ENCODE measurements around the gene LRRC15.

Gene LRRC15

GRCh38 chr3:194376241-194376560 is 6.7 kb upstream of the LRRC15 start:
- H3K9me3 ChIP-seq (ENCODE audit: control insufficient read depth, insufficient read depth, low read length): no peaks in the 10 kb centered on the region
- no peak overlapping the region for H3K4me3 ChIP-seq (ENCODE audit: low read length)
- no peak for DNase-seq (ENCODE audit: low read depth, low spot score)
- no peak overlapping the region for H3K27ac ChIP-seq (ENCODE audit: low read length)
- peaks cover 2% of the 10 kb centered on the region; the same call in 1 of the 2 replicates for H3K4me1 ChIP-seq (ENCODE audit: control insufficient read depth, insufficient read depth, low read length)
- no peaks in the 10 kb centered on the region for H3K36me3 ChIP-seq (ENCODE audit: control insufficient read depth, insufficient read depth, low read length)
- no peaks in the 10 kb centered on the region for H3K27me3 ChIP-seq (ENCODE audit: control insufficient read depth, insufficient read depth, low read length)
- WGBS (ENCODE audit: insufficient coverage, insufficient read length): no CpG with 5 or more reads among the region's 10 CpGs

GRCh38 chr3:194375473-194376240 is 6.1 kb upstream of the LRRC15 start:
- Histone ChIP-seq H3K9me3 (ENCODE audit: control insufficient read depth, insufficient read depth, low read length) (no peaks in the 10 kb centered on the region), H3K4me3 (ENCODE audit: low read length) (no peak overlapping the region), H3K4me1 (ENCODE audit: control insufficient read depth, insufficient read depth, low read length) (peaks cover 2% of the 10 kb centered on the region; the same call in 1 of the 2 replicates), H3K27me3 (ENCODE audit: control insufficient read depth, insufficient read depth, low read length) (no peaks in the 10 kb centered on the region), H3K36me3 (ENCODE audit: control insufficient read depth, insufficient read depth, low read length) (no peaks in the 10 kb centered on the region), H3K27ac (ENCODE audit: low read length) (no peak overlapping the region)
- no CpG with 5 or more reads among the region's 15 CpGs for WGBS (ENCODE audit: insufficient coverage, insufficient read length)
- no peak for DNase-seq (ENCODE audit: low read depth, low spot score)

GRCh38 chr3:194374935-194375334 is 5.4 kb upstream of the LRRC15 start:
- no peak for DNase-seq (ENCODE audit: low read depth, low spot score)
- Histone ChIP-seq H3K27ac (ENCODE audit: low read length) (no peak overlapping the region), H3K27me3 (ENCODE audit: control insufficient read depth, insufficient read depth, low read length) (no peaks in the 10 kb centered on the region), H3K9me3 (ENCODE audit: control insufficient read depth, insufficient read depth, low read length) (no peaks in the 10 kb centered on the region), H3K4me3 (ENCODE audit: low read length) (no peak overlapping the region), H3K4me1 (ENCODE audit: control insufficient read depth, insufficient read depth, low read length) (no peaks in the 10 kb centered on the region; the same call in 1 of the 2 replicates), H3K36me3 (ENCODE audit: control insufficient read depth, insufficient read depth, low read length) (no peaks in the 10 kb centered on the region)
- WGBS (ENCODE audit: insufficient coverage, insufficient read length): no CpG with 5 or more reads among the region's 10 CpGs

- no peaks in the 10 kb centered on the region for H3K36me3 ChIP-seq (ENCODE audit: control insufficient read depth, insufficient read depth, low read length)
- H3K27ac ChIP-seq (ENCODE audit: low read length): no peak overlapping the region
- no peaks in the 10 kb centered on the region for H3K9me3 ChIP-seq (ENCODE audit: control insufficient read depth, insufficient read depth, low read length)
- no peak for DNase-seq (ENCODE audit: low read depth, low spot score)
- no peaks in the 10 kb centered on the region; the same call in 1 of the 2 replicates for H3K27me3 ChIP-seq (ENCODE audit: control insufficient read depth, insufficient read depth, low read length)
- no CpG with 5 or more reads among the region's 8 CpGs for WGBS (ENCODE audit: insufficient coverage, insufficient read length)
- H3K4me1 ChIP-seq (ENCODE audit: control insufficient read depth, insufficient read depth, low read length): peaks cover 2% of the 10 kb centered on the region; the same call in 1 of the 2 replicates
- no peak overlapping the region for H3K4me3 ChIP-seq (ENCODE audit: low read length)
Observed at GRCh38 chr3:194373899-194374298, 4.4 kb upstream of the LRRC15 start.

- no peaks in the 10 kb centered on the region; the same call in 1 of the 2 replicates for H3K27me3 ChIP-seq (ENCODE audit: control insufficient read depth, insufficient read depth, low read length)
- no peak overlapping the region for H3K4me3 ChIP-seq (ENCODE audit: low read length)
- H3K4me1 ChIP-seq (ENCODE audit: control insufficient read depth, insufficient read depth, low read length): peaks cover 4% of the 10 kb centered on the region; the same call in 1 of the 2 replicates
- WGBS (ENCODE audit: insufficient coverage, insufficient read length): no CpG with 5 or more reads among the region's 14 CpGs
- no peak for DNase-seq (ENCODE audit: low read depth, low spot score)
- no peak overlapping the region for H3K27ac ChIP-seq (ENCODE audit: low read length)
- H3K36me3 ChIP-seq (ENCODE audit: control insufficient read depth, insufficient read depth, low read length): no peaks in the 10 kb centered on the region
- no peaks in the 10 kb centered on the region for H3K9me3 ChIP-seq (ENCODE audit: control insufficient read depth, insufficient read depth, low read length)
Observed at GRCh38 chr3:194373028-194373427, 3.5 kb upstream of the LRRC15 start.

- H3K9me3 ChIP-seq (ENCODE audit: control insufficient read depth, insufficient read depth, low read length): no peaks in the 10 kb centered on the region
- H3K27me3 ChIP-seq (ENCODE audit: control insufficient read depth, insufficient read depth, low read length): no peaks in the 10 kb centered on the region; the same call in 1 of the 2 replicates
- H3K36me3 ChIP-seq (ENCODE audit: control insufficient read depth, insufficient read depth, low read length): no peaks in the 10 kb centered on the region
- DNase-seq (ENCODE audit: low read depth, low spot score): no peak
- peaks cover 4% of the 10 kb centered on the region; the same call in 1 of the 2 replicates for H3K4me1 ChIP-seq (ENCODE audit: control insufficient read depth, insufficient read depth, low read length)
- WGBS (ENCODE audit: insufficient coverage, insufficient read length): 100% methylated on average over 3 of the region's 10 CpGs
- no peak overlapping the region for H3K4me3 ChIP-seq (ENCODE audit: low read length)
- no peak overlapping the region for H3K27ac ChIP-seq (ENCODE audit: low read length)
Observed at GRCh38 chr3:194370753-194371152, 1.2 kb upstream of the LRRC15 start.

GRCh38 chr3:194368918-194369317 is 625 bp downstream of the LRRC15 start:
- H3K27ac ChIP-seq (ENCODE audit: low read length): no peak overlapping the region
- WGBS (ENCODE audit: insufficient coverage, insufficient read length): no CpG with 5 or more reads among the region's 6 CpGs
- H3K36me3 ChIP-seq (ENCODE audit: control insufficient read depth, insufficient read depth, low read length): no peaks in the 10 kb centered on the region
- H3K4me1 ChIP-seq (ENCODE audit: control insufficient read depth, insufficient read depth, low read length): peaks cover 4% of the 10 kb centered on the region; the same call in 1 of the 2 replicates
- H3K4me3 ChIP-seq (ENCODE audit: low read length): no peak overlapping the region
- no peaks in the 10 kb centered on the region for H3K9me3 ChIP-seq (ENCODE audit: control insufficient read depth, insufficient read depth, low read length)
- no peaks in the 10 kb centered on the region; the same call in 1 of the 2 replicates for H3K27me3 ChIP-seq (ENCODE audit: control insufficient read depth, insufficient read depth, low read length)
- DNase-seq (ENCODE audit: low read depth, low spot score): no peak

GRCh38 chr3:194367992-194368841 is 1.3 kb downstream of the LRRC15 start:
- WGBS (ENCODE audit: insufficient coverage, insufficient read length): no CpG with 5 or more reads among the region's 18 CpGs
- no peak for DNase-seq (ENCODE audit: low read depth, low spot score)

GRCh38 chr3:194365978-194366490 is 3.5 kb downstream of the LRRC15 start:
- Histone ChIP-seq H3K27me3 (ENCODE audit: control insufficient read depth, insufficient read depth, low read length) (no peaks in the 10 kb centered on the region; the same call in 1 of the 2 replicates), H3K4me3 (ENCODE audit: low read length) (no peak overlapping the region), H3K9me3 (ENCODE audit: control insufficient read depth, insufficient read depth, low read length) (no peaks in the 10 kb centered on the region), H3K4me1 (ENCODE audit: control insufficient read depth, insufficient read depth, low read length) (0 out of 2 replicates have a peak, but pooled peaks cover 4% of the 10 kb centered on the region), H3K27ac (ENCODE audit: low read length) (no peak overlapping the region), H3K36me3 (ENCODE audit: control insufficient read depth, insufficient read depth, low read length) (no peaks in the 10 kb centered on the region)
- WGBS (ENCODE audit: insufficient coverage, insufficient read length): no CpG with 5 or more reads among the region's 12 CpGs
- DNase-seq (ENCODE audit: low read depth, low spot score): no peak

More at GRCh38 chr3:194367992-194368841, 1.3 kb downstream of the LRRC15 start:
- Histone ChIP-seq H3K4me3 (ENCODE audit: low read length) (no peak overlapping the region), H3K27ac (ENCODE audit: low read length) (no peak overlapping the region), H3K9me3 (ENCODE audit: control insufficient read depth, insufficient read depth, low read length) (no peaks in the 10 kb centered on the region), H3K27me3 (ENCODE audit: control insufficient read depth, insufficient read depth, low read length) (no peaks in the 10 kb centered on the region; the same call in 1 of the 2 replicates), H3K4me1 (ENCODE audit: control insufficient read depth, insufficient read depth, low read length) (peaks cover 4% of the 10 kb centered on the region; the same call in 1 of the 2 replicates), H3K36me3 (ENCODE audit: control insufficient read depth, insufficient read depth, low read length) (no peaks in the 10 kb centered on the region)

GRCh38 chr3:194365526-194365925 is 4.0 kb downstream of the LRRC15 start:
- H3K4me1 ChIP-seq (ENCODE audit: control insufficient read depth, insufficient read depth, low read length): 0 out of 2 replicates have a peak, but pooled peaks cover 4% of the 10 kb centered on the region
- H3K9me3 ChIP-seq (ENCODE audit: control insufficient read depth, insufficient read depth, low read length): no peaks in the 10 kb centered on the region
- H3K27ac ChIP-seq (ENCODE audit: low read length): no peak overlapping the region
- no peaks in the 10 kb centered on the region; the same call in 1 of the 2 replicates for H3K27me3 ChIP-seq (ENCODE audit: control insufficient read depth, insufficient read depth, low read length)
- WGBS (ENCODE audit: insufficient coverage, insufficient read length): no CpG with 5 or more reads among the region's 6 CpGs
- DNase-seq (ENCODE audit: low read depth, low spot score): no peak
- no peak overlapping the region for H3K4me3 ChIP-seq (ENCODE audit: low read length)
- no peaks in the 10 kb centered on the region for H3K36me3 ChIP-seq (ENCODE audit: control insufficient read depth, insufficient read depth, low read length)

Data from iPS DF 6.9 (cell line).